HG03064 (cell line): ENCODE data around the gene DCST2.

Source experiments
- ATAC-seq: cut with Tn5 transposase; IDR thresholded peaks from one replicate; pipeline ENCODE4 v1.9.1; 2021; ENCODE audit warnings: low read depth; ENCODE audit not compliant: unreplicated experiment

The DCST2 gene

DNA sequence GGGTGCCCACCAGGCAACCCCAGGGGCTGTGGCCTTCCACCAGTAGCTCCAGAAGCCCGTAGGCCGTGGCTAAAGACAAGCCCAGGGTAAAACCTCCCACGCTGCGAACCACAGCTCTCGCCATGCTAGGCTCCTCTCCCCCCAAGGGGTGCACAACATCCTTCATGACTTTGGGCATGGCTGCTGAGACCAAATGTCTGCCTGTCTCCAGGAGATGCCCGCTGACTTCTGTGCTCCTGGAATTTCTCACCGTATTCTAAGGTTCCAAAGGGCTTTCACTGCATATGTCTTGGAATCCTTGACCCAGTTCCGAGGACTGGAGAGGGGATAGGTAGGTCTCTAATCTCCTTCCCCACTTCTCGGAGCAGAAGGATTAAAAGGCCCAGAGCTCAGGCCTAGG is at the start of gene DCST2, which contains the start of gene DCST1:
Gene DCST2 (minus strand): TSS at position 258 of the 400 bp plus-strand sequence. CDS start 80 bp downstream, at position 178.
Gene DCST1 (plus strand): TSS at position 301 of the 400 bp plus-strand sequence. CDS start 213 bp downstream, outside the sequence.
- ATAC-seq, result no peak

DNA sequence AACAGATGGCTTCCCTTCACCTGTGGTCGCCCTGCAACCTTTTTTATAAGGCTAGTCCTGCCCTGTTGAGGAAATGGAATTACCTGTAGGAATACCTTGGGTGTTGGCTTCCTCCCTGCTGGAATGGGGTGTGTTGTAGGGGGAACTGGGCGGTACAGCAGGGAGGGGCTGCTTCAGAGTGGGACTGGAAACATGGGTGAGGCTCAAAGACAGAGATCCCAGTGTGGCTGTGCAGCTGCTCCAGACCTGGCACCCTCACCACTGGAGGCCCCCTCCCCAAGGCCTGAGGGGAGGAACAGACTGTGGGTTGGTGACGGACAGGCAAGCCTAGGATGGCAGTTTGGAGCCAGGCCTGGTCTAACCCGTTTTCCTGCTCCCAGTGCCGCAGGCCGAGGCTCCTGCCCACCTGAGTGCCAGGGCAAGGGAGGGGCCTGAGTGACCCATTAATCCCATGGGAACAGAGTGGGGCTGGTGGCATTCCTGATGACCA is 49.5 kb upstream of the DCST2 start:
- ATAC-seq, result no peak

DNA sequence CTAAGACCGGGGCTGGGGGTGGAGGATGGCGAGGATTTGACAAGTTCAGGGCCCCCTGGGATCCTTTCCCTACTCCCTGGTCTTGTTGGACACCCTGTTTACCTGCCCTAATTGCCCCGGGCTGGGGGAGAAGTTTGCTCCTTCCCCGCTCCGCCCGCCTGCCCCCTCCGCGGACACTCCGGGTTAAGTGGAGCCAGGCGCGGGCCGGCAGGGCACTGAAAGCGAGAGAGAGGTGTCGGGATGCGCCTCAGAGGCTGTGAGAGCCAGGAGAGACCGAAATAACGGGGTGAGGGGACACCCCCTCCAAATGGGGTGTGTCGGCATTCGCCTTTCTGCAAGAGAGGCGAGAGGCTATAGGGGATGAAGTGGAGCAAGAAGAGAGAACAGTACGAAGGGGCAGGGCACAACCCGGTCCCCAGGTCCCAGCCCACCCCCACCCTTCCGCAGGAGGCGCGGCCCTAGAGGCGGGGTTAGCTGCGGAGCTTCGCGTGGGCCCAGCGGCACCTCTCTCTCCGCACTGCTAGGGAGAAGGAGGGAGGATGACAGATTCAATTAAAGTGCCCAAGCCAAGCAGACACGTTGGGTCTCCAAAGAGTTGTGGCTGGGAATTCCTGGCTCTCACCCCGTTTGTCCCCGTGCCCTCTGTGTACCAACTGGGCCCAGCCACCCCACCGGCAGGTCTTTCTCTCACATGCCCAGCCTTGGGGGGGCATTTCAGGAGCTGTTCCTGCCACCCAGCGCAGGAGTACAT is 48.9 kb upstream of the DCST2 start:
- no peak for ATAC-seq

- ATAC-seq, result no peak
Observed at GRCh38 chr1:155081472-155082300, 48.1 kb upstream of the DCST2 start.

GRCh38 chr1:155080312-155081228 is 47.0 kb upstream of the DCST2 start:
- no peak for ATAC-seq

- no peak for ATAC-seq
Observed at GRCh38 chr1:155079487-155080311, 46.1 kb upstream of the DCST2 start.

GRCh38 chr1:155079210-155079486 is 45.6 kb upstream of the DCST2 start:
- no peak for ATAC-seq

GRCh38 chr1:155078469-155079209 is 45.1 kb upstream of the DCST2 start, which contains the start of gene EFNA3:
Gene EFNA3, plus strand, starts transcription at chr1:155078837. Its CDS starts 105 bp downstream, at chr1:155078942.
- no peak for ATAC-seq

DNA sequence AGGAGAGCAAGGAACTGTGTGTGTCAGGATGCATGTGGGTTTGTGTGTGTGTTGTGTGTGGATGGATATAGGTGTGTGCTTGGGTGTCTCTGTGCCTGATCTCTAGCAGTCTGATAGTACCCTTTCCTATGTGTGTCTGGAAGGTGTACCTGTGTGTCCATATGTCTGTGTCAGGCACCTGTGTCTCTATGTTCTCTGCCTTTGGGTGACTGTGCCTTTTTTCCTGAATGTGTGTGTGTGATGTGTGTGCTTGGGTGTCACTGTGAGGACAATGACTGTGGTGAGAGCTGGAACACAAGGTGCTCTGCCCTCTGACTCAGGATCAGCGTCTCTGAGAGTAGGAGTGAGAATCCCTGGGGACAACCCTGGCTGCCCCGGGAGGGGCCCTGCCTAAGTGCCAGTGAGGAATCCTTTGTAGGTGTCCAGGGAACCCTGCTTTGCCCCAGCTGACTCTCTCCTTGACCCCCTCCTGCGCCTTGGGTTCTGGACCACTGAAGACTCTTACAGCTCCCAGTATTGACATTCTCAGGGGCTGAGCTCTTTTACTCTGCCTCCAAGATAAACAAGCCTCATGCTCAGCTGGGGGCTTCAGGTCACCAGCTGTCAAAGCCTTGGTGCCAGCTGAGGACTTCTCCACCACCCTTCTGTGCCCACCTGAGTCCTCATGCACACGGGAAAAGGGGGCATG is 44.3 kb upstream of the DCST2 start:
- no peak for ATAC-seq

- no peak for ATAC-seq
Observed at GRCh38 chr1:155077346-155077745, 43.8 kb upstream of the DCST2 start.

GRCh38 chr1:155076371-155076770 is 42.8 kb upstream of the DCST2 start:
- ATAC-seq, result no peak

DNA sequence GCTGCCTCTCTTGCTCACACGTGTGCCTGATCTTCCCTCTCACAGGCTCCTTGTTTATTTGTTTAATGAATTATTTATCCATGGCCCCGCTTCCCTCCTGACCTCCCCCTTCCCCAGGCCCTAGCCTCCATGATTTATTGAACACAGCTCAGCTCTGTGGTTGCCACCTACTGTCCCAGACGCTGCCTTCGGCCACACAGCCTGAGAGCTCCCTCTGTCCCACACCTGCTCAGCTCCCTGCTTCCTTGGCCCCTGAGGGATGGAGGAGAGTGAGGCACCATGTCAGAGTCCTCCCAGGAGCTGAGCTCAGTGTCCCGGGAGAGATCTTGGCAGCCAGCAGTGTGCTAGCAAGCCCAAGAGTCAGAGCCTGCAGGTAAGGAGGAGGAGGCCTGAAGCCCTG is 42.0 kb upstream of the DCST2 start:
- ATAC-seq, result no peak

DNA sequence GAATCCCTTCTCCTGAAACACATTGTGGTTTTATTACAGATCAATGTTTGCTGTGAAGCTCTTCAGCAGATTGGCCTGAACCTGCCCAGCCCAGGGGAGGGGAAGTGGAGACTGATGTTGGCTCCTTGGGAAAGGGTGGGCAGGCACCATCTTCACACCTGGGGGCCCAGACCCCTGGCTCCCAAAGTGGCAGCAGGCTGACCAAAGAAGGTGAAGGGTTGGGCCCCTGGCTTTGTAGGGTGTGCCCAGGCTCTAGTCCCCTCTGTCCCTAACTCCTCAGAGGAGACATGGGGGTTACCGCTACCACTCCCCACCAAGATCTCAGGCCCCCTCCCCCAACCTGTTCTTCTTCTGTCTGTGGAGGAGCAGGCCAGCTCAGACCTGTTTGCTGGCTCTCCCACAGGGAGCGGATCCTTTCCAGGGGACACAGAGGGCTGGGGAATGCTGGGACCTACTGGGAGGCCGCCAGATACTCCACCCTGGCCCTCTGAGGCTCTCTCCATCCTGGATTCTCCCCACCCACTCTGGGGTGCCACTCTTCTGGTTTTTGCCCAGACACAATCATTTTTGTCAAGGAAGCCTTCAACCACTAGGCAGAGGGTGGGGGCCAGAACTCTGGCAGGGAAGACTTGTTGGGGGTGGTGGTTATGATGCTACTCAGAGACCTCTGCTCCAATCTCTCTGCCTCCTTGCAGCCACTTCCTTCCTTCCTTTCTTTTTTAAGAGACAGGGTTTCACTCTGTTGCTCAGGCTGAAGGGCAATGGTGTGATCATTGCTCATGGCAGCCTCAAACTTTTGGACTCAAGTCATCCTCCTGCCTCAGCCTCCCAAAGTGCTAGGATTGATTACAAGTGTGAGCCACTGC is 40.0 kb upstream of the DCST2 start:
- ATAC-seq, result no peak

DNA sequence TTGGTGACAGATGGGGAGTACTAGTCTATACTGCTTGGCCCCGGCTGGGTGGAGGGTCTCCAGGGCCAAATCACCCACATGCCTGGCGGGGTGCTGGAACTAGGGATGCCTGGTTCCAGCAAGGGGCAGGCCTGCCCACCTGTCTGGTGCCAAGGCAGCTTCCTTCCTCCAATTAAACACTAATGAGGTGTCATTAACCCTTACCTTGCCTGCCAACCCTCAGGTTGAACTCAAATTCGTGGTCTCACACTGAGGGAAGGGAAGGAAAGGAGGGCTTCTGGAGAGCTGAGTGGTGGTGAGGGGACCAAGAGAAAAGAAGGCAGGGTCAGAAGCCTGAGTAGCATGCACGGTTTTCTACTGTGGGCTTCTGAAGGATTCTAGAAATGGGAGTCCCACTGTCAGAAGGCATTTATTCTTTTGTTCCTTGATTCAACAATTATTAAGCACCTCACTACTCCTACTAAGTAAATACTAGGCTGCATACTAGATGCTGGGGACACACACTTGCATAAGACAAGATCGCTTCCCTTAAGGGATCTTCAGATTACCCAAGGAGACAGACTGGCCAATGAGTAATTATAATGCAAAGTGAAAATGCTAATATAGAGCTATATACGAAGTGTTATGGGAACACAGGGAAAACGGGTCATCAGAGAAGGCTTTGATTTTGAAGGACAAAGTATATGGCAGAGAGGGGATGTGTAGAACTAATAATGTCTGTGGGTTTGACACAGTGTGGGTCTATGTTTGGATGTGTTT is 39.1 kb upstream of the DCST2 start:
- no peak for ATAC-seq

DNA sequence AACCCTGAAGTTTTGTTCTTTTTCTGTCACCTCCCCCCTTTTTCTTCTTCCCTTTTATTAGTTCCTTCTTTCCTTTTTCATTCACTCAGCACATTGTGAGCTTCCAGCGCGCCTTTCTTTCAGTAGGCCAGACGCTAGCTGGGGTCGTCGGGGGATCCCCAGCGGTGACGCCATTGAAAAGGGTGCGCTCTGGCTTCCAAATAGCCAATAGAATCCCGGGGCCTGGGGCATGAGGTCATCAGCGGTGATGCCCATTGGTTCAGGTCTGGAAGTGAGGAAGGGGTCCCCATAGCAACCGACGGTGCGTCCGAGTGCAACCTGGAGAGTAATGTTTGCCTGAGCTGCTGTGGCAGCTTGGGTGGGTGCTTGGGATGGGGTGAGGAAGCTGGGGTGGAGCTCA is 38.1 kb upstream of the DCST2 start:
- ATAC-seq, result no peak

GRCh38 chr1:155070721-155071569 is 37.4 kb upstream of the DCST2 start:
- ATAC-seq, result no peak
